ENCODE results near the gene DYNC1I1. TPM values are rescaled to one million over a fixed set of nuclear protein-coding genes. Genes with fewer than 3 reads are reported as not detected.

DYNC1I1 gene
- total RNA-seq, 1 experiment from 2014 or later = 3.2 TPM

- Histone ChIP-seq H3K23me2 (ENCODE audit: insufficient read length, low read depth, low read length, poor library complexity, severe bottlenecking) (peaks cover 9% of the 10 kb centered on the region), H3K4me1 (ENCODE audit: insufficient read depth, low read length) (peaks cover 5% of the 10 kb centered on the region; the same call in 1 of the 2 replicates), H3K4me2 (ENCODE audit: insufficient read depth, insufficient read length, low read length) (peak overlapping the region; percentile 63), H4K5ac (ENCODE audit: insufficient read length, low read depth, low read length) (no peak overlapping the region), H4K91ac (ENCODE audit: insufficient read length, low read depth, low read length) (no peak overlapping the region), H3K18ac (ENCODE audit: insufficient read length, low read depth, low read length) (no peak overlapping the region), H2BK12ac (ENCODE audit: insufficient read length, low read depth, low read length) (no peak overlapping the region), H3T11ph (ENCODE audit: low read length) (no peak overlapping the region), H2AK5ac (ENCODE audit: insufficient read length, low read length) (no peak overlapping the region), H2AFZ (ENCODE audit: low read length) (no peak overlapping the region), H2BK15ac (ENCODE audit: low read depth, low read length) (no peak overlapping the region), H3K4ac (ENCODE audit: low read depth, low read length) (no peak overlapping the region), H3K14ac (ENCODE audit: insufficient read depth, low read length) (no peak overlapping the region), H3K79me1 (ENCODE audit: insufficient read depth, low read depth, low read length, poor library complexity, severe bottlenecking) (no peaks in the 10 kb centered on the region), H3K79me2 (ENCODE audit: insufficient read depth, low read length) (no peaks in the 10 kb centered on the region), H3K9me3 (ENCODE audit: control insufficient read depth, low read depth, low read length) (no peaks in the 10 kb centered on the region), H3K23ac (ENCODE audit: insufficient read length, low read depth, low read length) (no peak overlapping the region), H3K27ac (ENCODE audit: insufficient read length, low read depth, low read length) (no peak overlapping the region), H2BK120ac (ENCODE audit: low read depth, low read length, poor library complexity, severe bottlenecking) (no peak overlapping the region), H3K56ac (ENCODE audit: insufficient read length, low read depth, low read length) (no peak overlapping the region), H4K8ac (replicated peaks; ENCODE audit: insufficient read length, low read depth, low read length) (no peak overlapping the region), H2BK20ac (ENCODE audit: low read depth, low read length, poor library complexity, severe bottlenecking) (no peak overlapping the region), H4K20me1 (ENCODE audit: control insufficient read depth, insufficient read depth, insufficient read length) (no peaks in the 10 kb centered on the region), H2BK5ac (ENCODE audit: insufficient read length, low read length) (no peak overlapping the region), H3K27me3 (ENCODE audit: insufficient read depth, low read length) (peaks cover 4% of the 10 kb centered on the region; the same call in 1 of the 2 replicates), H3K9ac (ENCODE audit: extremely low read depth, insufficient read length, low read length) (no peak overlapping the region)
- TF ChIP-seq CTCF (conservative IDR thresholded peaks at IDR 0.05) = no peak
- peak overlapping the region; percentile 69 to 76 for H3K4me3 Mint-ChIP-seq
- H3K27ac Mint-ChIP-seq = no peak overlapping the region
- no peaks in the 10 kb centered on the region; a peak in 1 of 7 replicates for H3K36me3 Mint-ChIP-seq (ENCODE audit: insufficient read depth in 1 of 3, low read depth in 3 of 3)
- peaks cover 49% of the 10 kb centered on the region for H3K27me3 Mint-ChIP-seq (ENCODE audit: low read depth)
- H3K9me3 Mint-ChIP-seq = no peaks in the 10 kb centered on the region
- peak; percentile 29 for DNase-seq
- H3K4me1 Mint-ChIP-seq = peaks cover 11 to 18% of the 10 kb centered on the region in 2 experiments
- WGBS (ENCODE audit: extremely low coverage, insufficient read length, low lambda C conversion rate) = no CpG with 5 or more reads among the region's 45 CpGs
Observed at GRCh38 chr7:95772771-95773581, 622 bp downstream of the DYNC1I1 start.
